Kidney epithelial cell (primary cell): ENCODE measurements around the gene KCNMA1. TPM values are rescaled to one million over a fixed set of nuclear protein-coding genes. Genes with fewer than 3 reads are reported as not detected.

Experiments
- DNase-seq: peaks from one replicate; pipeline ENCODE4 v3.0.0-alpha.2; 2010; ENCODE audit warnings: low read depth
- H3K27me3 ChIP-seq: 2 replicates; pipeline ENCODE4 v1.6.0; 2011; ENCODE audit warnings: low read length; ENCODE audit not compliant: control insufficient read depth, insufficient read depth
- H3K36me3 ChIP-seq: 2 replicates; pipeline ENCODE4 v1.5.1; 2011; ENCODE audit warnings: low read length; ENCODE audit not compliant: control insufficient read depth, insufficient read depth
- H3K4me3 ChIP-seq: 2 replicates; pipeline ENCODE4 v1.5.1; 2011; ENCODE audit warnings: low read depth, mild to moderate bottlenecking, control low read depth, low read length
- total RNA-seq: library from RNA; depleted of rRNA; stranded (reverse); fragments of >200 nt; gene quantifications from 2 replicates; pipeline ENCODE4 v1.2.3, GENCODE V29; 2015
- TF ChIP-seq, protein P1 (sequence below): IDR thresholded peaks from 2 replicates; pipeline ENCODE4 v1.5.1; 2011; ENCODE audit warnings: mild to moderate bottlenecking, moderate library complexity, low read length, control low read depth, inconsistent platforms; ENCODE audit not compliant: insufficient read depth, poor library complexity, severe bottlenecking

KCNMA1 gene
- total RNA-seq, 1 donor from 2014 or later, result 18.9 TPM

GRCh38 chr10:77121829-77122228, 515.8 kb downstream of the KCNMA1 start:
- Histone ChIP-seq H3K27me3 (no peaks in the 10 kb centered on the region), H3K36me3 (no peaks in the 10 kb centered on the region), H3K4me3 (no peak overlapping the region)
- TF ChIP-seq, protein P1, sequence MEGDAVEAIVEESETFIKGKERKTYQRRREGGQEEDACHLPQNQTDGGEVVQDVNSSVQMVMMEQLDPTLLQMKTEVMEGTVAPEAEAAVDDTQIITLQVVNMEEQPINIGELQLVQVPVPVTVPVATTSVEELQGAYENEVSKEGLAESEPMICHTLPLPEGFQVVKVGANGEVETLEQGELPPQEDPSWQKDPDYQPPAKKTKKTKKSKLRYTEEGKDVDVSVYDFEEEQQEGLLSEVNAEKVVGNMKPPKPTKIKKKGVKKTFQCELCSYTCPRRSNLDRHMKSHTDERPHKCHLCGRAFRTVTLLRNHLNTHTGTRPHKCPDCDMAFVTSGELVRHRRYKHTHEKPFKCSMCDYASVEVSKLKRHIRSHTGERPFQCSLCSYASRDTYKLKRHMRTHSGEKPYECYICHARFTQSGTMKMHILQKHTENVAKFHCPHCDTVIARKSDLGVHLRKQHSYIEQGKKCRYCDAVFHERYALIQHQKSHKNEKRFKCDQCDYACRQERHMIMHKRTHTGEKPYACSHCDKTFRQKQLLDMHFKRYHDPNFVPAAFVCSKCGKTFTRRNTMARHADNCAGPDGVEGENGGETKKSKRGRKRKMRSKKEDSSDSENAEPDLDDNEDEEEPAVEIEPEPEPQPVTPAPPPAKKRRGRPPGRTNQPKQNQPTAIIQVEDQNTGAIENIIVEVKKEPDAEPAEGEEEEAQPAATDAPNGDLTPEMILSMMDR, result no peak
- DNase-seq, result no peak

GRCh38 chr10:77120666-77121376, 516.8 kb downstream of the KCNMA1 start:
- TF ChIP-seq, protein P1, result no peak
- no peak for DNase-seq
- Histone ChIP-seq H3K4me3 (no peak overlapping the region), H3K27me3 (no peaks in the 10 kb centered on the region), H3K36me3 (no peaks in the 10 kb centered on the region)

GRCh38 chr10:77120012-77120411, 517.6 kb downstream of the KCNMA1 start:
- no peaks in the 10 kb centered on the region for H3K27me3 ChIP-seq
- TF ChIP-seq, protein P1, result no peak
- no peak for DNase-seq
- no peaks in the 10 kb centered on the region for H3K36me3 ChIP-seq
- no peak overlapping the region for H3K4me3 ChIP-seq

DNA sequence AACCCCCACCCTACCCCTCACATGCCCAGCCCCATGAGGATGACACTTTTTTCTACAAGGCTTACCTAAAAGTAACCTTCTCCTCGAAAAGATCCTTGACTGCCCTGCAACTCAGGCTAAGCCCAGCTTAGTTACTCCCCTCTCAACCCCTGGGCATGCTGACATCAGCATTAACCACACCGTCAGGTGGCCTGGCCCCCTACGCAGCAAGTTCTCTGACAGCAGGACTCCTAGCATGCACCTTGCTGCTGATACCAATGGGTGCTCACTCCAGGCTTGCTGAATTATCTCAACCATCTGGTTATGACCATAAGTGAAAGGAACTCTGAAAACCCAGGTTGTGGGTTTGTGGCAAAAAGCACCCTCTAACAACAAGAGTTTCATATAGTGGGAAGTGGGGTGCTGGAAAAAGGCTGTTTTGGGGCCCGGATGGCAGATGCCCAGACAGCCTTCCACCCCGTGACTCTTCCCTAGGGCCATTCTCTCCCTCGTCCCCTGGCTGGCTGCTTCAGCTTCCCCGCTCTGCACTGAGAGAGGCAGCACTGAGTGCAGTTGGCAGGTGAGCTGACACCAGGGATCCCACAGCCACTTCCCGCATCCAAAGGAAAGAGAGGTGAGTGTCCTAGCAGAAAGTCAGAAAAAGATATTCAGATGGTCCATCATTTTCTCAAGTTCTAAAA, 518.9 kb downstream of the KCNMA1 start:
- H3K27me3 ChIP-seq, result no peaks in the 10 kb centered on the region
- H3K36me3 ChIP-seq, result no peaks in the 10 kb centered on the region
- no peak overlapping the region for H3K4me3 ChIP-seq
- TF ChIP-seq, protein P1, result no peak
- DNase-seq, result no peak

GRCh38 chr10:77117501-77117900, 520.1 kb downstream of the KCNMA1 start:
- TF ChIP-seq, protein P1, result no peak
- DNase-seq, result no peak
- Histone ChIP-seq H3K4me3 (no peak overlapping the region), H3K36me3 (no peaks in the 10 kb centered on the region), H3K27me3 (no peaks in the 10 kb centered on the region)

- H3K4me3 ChIP-seq, result no peak overlapping the region
- TF ChIP-seq, protein P1, result no peak
- DNase-seq, result no peak
- no peaks in the 10 kb centered on the region for H3K27me3 ChIP-seq
- no peaks in the 10 kb centered on the region for H3K36me3 ChIP-seq
Observed at GRCh38 chr10:77116904-77117303, 520.7 kb downstream of the KCNMA1 start.
